Hematopoietic multipotent progenitor cell (in vitro differentiated cells): ENCODE data around the gene IRAK1. TPM values are rescaled to one million over a fixed set of nuclear protein-coding genes. Genes with fewer than 3 reads are reported as not detected.
A peak's percentile ranks its signal among the peaks of the same experiment; 100 is the strongest.

Experiments
- DNase-seq, 3 donors: peaks; one replicate each; pipeline ENCODE4 v3.0.0-alpha.2; 2011 to 2015; ENCODE audit warnings: low read depth in 2 of 3, low spot score in 2 of 3
- total RNA-seq: library from RNA; depleted of rRNA; stranded (reverse); fragments of >200 nt; gene quantifications from one replicate; pipeline ENCODE4 v1.2.3, GENCODE V29; 2012

The IRAK1 gene
- total RNA-seq, 1 donor: 40.9 TPM

DNA sequence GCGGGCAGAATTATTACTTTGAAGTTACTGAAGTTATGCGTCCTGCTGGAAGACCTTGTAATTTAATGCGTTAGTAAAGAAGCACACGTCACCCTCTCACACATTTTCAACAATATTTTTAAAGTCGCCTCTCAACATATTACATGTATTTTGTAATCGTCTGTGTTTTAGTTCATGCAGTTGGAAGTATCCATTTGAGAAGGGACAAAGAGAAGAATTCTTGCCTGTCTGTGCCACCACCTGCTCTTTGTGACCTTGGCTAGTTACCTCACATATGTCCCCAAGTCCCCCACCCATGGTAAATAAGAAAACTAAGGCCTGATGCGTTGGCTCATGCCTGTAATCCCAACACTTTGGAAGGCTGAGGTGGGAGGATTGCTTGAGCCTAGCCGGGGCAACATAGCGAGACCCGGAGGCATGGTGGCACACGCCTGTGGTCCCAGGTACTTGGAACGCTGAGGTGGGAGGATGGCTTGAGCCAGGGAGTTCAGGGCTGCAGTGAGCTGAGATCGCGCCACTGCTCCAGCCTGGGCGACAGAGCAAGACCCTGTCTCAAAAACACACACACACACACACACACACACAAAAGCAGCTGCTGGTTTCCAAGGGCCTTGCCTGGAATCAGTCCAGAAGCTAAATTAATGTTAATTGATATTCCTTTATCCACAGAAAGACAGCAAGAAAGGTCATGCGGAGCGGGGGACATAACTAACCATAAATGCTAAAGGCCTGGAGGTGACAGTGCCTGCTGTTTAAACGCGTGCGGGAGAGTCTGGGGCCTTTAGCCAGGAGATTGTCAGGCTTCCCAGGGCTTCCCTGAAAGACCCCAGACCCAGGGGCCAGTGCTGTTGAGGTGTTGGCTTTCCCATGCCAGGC is 46.3 kb downstream of the IRAK1 start:
- DNase-seq: no peak

DNA sequence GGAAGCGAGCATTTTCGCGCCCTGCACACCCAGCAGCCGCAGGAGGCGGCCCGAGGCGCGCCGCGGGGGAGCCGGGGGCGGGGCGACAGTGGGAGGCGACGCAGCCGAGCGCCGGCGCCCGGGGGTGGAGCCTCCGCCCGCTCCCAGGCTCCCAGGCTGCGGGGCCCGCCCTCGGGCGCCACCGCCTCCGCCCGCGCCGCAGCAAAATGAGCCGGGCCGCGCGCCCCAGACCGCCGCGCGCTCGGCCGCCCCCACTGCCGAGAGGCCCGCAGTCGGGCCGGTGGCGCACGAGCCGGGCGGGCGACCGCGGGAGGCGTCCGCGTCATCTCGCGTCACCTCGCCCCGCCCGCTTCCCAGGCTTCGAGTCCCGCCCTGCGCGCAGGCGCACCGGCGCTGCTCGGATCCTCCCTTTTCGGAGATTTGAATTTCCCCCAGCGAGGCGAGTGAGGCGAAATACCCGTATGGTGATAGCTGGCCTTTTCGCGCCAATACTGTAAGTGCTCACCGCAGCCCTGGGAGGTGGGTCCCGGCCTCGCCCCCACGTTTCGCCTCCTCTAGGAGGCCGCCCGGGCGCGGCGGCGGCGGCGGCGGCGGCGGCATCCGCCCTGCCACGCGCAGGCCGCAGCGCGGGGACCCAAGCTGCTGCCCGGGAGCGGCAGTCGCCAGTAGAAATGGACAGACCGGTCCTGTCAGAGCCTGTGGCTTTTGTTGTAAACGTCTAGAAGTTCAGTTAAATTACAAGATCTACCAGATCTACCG is 47.2 kb downstream of the IRAK1 start, which contains the start of gene TMEM187:
Gene TMEM187, plus strand, starts transcription at position 387 of the 759 bp plus-strand sequence. CDS start 9,309 bp downstream, outside the sequence.
- peak; percentile 85 to 91 (median 89) for DNase-seq

DNA sequence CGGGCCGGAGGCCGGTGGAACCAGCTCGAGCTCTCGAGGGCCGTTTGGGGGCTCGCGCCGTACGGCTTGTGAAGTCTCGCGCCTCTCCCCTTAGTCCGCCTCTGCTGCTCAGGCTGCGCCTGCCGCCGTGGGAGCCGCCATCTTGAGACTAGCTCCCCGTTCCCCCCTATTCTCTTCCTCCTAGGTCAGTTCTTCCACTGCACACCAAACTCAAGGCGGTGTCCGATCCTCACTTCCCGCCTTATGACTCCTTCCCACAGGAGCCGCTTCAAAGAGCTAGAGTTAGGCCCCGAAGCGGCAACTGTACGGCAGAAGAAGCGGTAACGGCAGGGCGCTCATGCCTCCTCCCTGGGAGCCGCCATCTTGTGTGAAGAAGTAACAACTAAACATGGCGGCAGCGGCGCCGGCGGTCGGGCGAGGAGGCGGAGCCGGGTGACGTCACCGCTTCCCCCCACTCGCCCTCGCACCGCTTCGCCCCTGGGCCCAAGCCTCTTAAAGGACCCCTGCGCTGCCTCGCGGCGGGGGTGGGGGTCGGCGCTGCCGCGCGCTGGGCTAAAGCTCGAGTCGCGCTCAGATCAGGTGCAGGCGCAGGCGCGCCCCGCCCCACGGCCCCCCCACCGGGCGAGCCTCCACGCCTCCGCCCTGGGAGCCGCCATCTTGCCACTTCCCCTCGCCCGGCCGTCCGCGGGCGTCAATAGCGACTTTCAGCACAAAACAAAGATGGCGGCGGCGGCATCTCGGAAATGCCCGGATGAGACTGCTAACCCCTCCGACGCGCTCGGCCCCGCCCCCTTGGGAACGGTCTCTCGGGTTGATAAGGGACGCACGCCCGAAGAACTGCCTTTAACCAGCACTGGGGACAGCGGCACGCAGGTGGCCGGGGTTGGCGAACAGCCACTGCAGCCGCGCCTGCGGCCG is 48.0 kb downstream of the IRAK1 start, which contains the start of gene HCFC1:
Gene HCFC1, minus strand, starts transcription at position 369 of the 918 bp plus-strand sequence. CDS start 978 bp downstream, outside the sequence.
- DNase-seq: peak; percentile 85 to 94 (median 88)

DNA sequence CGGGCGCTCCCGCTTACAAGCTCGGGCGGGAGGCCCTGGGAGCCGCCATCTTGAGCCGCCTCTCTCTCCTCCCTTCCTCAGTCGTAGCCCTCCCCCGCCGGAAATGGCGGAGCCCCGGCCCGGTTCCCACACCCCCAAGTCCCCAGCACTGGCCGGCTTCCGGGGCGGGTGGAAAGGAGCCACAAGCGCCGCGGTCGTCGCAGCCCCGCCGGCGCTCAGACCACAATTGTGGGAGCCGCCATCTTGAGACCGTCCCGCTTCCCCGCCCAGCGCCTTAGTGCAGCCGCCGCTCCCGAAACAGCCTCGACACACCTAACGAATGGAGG is 48.6 kb downstream of the IRAK1 start:
- DNase-seq: peak; percentile 76 to 91 (median 83)

DNA sequence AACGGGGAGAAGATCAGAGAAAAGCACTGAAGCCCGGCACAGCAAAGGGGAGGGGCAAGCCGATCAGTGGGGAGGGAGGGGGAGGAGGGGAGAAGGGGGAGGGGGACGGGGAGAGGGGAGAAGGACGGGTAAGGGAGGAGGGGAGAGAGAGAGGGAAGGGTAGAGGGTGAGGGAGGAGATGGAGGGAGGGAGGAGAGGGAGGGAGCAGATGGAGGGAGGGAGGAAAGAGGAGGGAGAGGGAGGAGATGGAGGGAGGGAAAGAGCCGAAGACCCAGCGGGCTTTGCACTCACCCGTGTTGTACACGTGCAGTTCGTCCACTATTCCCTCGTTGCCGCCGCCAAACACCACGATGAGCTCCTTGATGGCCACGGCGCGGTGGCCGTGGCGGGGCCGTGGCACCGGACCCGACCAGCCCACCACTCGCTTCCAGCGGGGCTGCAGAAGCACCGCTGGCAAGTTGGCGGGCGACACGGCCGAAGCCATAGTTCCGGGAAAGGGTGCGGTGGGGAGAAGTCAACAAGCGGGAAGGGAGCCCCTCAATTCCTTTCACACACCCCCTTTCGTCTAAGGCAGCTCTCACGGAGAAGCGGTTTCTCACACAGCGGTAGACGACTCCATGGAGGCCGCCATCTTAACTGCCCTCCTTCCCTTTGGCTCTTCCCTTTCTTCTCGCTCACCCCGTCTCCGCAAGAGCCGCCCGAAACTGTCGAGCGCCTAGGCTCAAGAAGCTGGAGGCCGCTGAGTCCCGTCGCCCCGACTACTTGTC is 49.2 kb downstream of the IRAK1 start:
- DNase-seq: peak in 1 of 3 donors; percentile 56

DNA sequence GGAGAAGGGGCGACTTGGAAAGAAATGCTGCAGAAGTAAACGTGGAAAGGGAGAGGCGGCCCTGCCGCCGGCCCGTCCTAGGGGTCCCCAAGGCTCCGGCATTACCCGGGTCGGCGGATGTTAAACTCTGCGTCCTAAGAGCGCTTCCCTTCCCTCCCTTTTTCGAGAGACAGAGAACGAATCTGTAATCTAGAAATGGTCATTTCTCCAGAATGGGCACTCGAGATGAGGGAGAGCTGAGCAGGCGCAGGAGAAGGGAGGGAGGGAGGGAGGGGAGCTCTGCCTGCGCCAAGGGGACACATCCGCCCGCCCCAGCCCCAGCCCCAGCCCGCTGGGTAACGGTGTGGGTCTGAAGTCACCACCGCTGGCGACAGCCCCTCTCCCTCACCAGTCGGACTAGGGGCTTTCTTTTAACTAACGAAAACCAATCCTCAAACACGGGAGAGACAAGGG is 49.8 kb downstream of the IRAK1 start:
- no peak for DNase-seq

DNA sequence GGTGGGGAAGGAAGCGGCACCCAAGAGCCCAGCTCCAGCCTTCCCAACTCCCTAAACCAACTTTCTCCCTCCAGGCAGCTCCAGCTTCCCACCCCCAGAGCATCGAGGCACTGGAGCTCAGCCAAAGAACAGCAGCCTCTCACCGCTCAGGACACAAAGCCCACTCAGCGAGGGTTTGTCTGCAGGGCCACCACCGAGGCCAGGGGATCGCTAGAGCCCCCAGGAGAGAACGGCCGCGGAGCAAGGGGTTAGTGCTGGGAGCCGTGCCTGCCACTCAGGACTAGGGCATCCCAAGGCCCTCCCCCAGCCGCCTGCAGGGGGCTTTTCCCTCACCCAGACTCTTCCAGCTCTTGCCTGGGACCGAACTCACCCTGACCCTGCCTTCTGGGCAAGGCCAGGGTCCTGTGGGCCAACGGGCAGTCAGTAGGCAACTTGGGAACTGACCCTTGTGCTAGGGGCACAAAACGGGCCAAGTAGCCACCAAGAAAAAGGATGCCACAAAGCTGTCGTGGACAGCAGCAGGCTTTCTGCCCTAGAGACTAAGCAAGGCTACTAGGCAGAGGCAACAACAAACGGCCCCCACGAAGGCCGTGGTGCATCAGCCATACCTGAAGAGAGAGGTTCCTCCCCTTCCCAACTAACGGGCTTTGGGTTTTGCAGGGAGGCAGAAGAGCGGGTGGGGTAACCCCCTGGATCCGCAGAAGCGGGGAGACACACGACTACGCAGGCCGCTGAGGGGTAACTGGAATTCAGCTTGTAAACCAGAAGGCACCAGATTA is 50.4 kb downstream of the IRAK1 start:
- DNase-seq: no peak

DNA sequence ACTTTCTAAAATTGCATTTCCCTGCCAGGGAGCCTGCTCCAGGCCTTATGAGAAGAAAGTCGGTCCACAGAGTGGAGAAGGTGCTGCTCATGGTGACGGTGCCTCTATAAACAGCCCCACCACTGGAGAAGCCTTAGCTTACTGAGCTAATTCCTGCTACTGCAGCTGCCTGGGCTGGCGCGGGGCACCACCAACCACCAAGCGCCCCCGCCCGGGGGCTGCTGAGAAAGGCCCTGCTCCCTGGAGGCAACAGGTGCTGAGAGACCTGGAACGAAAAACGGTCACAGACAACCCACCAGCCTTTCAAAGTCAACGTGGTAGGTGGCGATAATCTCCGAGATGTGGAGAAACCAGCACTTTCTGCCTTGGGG is 51.0 kb downstream of the IRAK1 start:
- DNase-seq: peak in 1 of 3 donors; percentile 52

DNA sequence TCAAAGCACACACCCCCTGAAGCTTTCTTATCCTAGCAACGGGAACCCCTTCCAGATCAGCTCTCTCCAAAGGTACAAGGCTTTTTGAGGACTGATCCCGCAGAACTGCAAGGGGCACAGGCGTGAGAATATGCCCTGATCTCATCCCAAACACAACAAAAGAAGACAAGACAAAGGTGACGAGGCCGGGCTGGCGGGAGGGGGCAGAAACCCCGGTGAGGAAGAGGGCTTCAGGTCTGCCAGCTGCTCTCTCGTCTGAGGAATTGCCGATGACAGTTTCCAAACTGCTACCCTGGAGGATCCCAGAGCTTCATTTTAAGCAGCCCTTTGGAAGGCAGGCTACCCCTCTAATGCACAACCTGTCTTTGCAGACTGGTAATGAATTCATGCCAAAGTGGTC is 51.4 kb downstream of the IRAK1 start:
- no peak for DNase-seq

DNA sequence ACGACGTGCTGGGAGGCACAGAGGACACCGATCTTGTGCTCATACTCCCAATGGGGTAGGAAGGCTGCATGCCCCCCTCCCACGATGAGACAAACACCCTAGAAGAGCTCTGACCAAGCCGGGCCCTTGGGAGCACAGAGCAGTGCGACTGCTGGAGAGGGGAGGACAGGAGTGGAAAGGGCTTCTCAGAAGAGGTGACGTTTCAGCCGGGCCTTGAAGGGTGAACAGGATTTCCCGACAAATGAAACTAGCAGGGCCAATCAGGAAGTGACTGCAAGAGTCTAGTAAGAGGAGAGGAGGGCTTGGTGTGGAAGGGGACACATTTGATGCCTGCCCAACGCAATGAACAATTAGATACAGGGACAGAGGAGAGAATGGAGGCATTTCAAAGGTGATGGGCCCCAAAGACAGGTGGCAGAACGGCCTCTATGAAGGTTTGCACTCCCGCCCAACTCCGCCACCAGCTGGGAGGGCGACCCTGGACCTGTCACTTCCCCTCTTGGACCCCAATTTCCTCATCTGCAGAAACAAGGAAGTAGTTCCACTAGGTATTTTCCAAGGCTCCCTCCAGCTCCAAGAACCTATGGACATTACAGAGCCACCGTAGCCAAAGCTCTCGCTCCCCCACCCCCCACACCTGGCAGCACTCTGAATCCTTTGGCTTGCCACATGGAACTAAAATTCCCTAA is 52.0 kb downstream of the IRAK1 start:
- DNase-seq: no peak

DNA sequence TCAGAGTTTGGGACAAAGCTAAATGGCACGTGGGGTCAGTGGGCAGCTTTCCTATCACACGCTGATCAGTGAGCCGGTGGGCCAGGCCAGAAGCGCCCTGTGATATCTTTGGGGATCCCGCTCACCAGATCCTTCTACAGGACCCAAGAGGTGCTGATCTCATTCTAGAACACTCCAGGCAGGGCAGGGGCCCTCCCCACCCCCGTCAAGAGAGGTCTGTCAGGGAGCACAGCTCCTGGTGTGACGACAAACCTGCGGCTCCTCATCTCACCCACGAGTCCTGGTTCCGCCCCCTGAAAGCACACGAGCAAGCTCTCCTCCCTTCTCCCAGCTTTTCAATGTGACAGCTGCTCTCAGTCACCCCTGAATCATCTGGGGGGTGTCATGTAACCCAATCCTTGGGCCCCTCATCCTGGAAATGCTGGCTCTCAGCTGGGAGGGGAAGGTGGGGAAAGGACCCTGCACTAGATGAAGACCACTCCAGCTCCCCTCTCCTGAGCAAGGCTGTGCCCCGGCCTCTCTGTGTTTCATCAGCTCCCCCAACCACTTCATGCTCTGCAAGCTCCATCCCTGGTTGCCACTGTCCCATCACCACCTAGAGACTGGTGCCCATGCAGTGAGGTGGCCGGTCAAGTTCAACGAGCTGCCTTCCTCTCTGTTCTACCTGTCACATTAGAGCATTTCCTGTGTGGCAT is 52.7 kb downstream of the IRAK1 start:
- no peak for DNase-seq

DNA sequence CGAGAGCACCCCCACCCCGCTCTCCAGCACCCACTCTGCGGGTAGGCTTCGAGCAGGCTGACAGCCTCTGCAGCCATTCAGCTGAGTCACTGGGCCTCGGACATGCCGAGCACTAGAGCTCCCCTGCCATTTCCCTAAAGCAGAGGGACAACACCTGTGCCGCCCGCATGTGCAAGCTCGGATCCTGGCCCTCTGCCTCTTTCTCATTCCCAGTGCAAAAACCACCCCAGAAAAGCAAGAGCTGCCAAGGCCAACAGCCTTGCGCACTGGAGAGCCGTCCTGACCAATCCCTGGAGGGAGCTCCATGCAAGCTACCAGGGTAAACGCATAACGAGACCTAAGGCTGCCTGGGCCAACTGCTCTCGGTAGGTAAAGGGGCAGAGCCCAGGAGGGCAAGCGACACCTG is 53.4 kb downstream of the IRAK1 start:
- DNase-seq: no peak

DNA sequence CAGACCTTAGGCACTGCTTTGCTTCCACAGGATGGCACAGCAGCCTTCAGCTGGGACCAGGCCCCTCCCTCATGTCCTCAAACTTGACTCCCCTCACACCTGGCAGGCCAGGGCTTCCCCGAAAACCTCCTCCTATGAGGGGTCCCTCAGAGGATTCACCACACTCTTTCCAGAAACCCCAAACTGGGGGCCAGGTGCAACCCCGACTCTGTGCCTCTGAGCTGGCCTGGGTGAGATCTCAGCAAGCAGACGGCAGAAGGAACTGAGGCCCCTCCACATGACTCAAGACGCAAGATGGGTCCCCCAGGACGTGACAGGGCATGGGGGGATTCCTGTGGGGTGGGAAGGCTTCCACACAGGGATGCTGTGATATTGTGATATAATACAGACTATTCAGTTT is 54.3 kb downstream of the IRAK1 start:
- no peak for DNase-seq

DNA sequence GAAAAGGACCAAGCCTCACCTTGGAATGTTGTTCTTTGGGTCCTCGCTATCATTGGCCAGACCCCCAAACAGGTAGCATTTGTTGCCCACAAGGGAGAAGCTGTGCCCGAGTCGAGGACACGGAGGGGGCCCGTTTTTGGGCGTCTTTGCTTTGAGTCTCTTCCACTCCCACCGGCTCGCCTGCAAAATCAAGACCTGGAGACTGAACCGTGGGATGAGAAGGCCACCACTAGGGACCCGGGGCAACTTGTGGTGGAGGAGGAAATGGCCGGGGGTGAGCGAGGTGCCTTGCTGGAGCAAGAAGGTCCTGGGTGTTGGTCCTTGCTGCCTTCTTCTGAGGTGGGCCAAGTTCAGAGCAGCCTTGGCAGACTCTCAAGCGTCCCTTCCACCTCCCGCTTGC is 55.6 kb downstream of the IRAK1 start:
- DNase-seq: no peak

DNA sequence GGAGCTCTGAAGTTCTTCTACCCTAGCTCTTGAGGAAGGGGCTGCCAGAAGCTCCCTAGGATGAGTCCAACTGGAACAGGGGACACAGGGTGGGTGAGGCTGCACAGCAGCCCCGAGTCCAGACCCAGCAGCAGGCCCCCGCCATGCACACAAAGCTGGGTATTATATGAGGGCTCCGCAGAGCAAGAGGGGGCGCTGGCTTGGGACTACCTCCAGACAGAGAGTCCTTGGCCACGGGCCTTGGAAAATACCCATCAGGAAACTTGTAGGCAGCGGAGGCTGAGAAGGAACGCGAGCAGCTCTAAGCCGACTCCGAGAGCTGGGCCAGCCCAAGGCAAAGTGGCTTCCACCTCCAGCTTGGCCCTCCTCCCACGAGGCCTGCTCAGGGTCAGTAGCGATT is 56.2 kb downstream of the IRAK1 start:
- DNase-seq: no peak

DNA sequence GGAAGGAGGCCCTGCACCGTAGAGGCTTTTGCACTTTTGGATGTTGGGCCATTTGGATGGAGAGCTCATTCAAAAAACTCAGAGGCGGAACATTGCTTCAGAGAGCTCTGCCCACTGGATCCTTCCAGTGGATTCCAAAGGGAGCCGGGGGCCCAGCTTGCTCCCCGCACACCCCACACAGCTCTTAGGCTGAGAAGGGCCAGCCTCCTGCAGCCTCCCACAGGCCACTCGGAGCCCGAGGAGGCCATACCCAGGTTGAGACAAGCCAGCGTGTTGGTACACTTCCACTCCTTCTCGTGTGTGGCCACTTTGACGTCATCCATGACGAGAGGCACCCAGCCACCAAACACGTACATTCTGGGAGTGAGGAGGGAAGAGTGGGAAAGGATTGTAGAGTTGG is 58.4 kb downstream of the IRAK1 start:
- no peak for DNase-seq

DNA sequence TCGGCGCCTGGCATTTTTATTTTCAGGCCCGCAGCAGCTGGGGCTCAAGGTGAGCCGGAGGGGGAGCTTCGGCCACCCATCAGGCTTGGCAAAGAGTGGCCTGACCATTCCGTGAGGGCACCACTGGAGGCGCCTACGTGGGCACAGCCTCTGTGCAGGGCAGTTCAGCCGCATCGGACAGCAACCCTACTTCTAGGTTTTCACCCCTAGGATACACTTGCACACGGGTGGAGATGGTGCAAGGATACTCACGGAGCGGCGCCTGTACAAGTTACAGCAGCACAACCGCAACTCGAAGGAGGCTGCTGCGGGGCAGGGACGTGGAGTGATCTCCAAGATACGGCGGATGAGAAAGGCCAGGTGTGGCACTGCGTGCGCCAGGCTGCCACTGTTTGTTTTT is 58.9 kb downstream of the IRAK1 start:
- DNase-seq: no peak
